ENCODE data around the gene GNAT1.
"Not testable (repeated sequence)": the region's sequence is repeated elsewhere in the genome, so short reads cannot be mapped to it uniquely, and the experiment has no call there.

Gene GNAT1

GRCh38 chr3:50224639-50225038, 33.2 kb downstream of the GNAT1 start:
- DNase-seq: no peak

GRCh38 chr3:50226888-50227389, 35.5 kb downstream of the GNAT1 start:
- DNase-seq: no peak

GRCh38 chr3:50227390-50228183, 36.2 kb downstream of the GNAT1 start:
- peak; percentile 66 for DNase-seq

- not testable (repeated sequence) for DNase-seq
Measured at GRCh38 chr3:50228184-50228763, 36.9 kb downstream of the GNAT1 start.

- DNase-seq: no peak
Measured at GRCh38 chr3:50229490-50229889, 38.1 kb downstream of the GNAT1 start.

- no peak for DNase-seq
Measured at GRCh38 chr3:50230104-50230793, 38.8 kb downstream of the GNAT1 start.

- no peak for DNase-seq
Measured at GRCh38 chr3:50230794-50231125, 39.4 kb downstream of the GNAT1 start.

GRCh38 chr3:50231581-50231980, 40.2 kb downstream of the GNAT1 start:
- DNase-seq: no peak

GRCh38 chr3:50232303-50232702, 40.9 kb downstream of the GNAT1 start:
- no peak for DNase-seq

- no peak for DNase-seq
Measured at GRCh38 chr3:50233176-50233575, 41.8 kb downstream of the GNAT1 start.

- peak; percentile 87 for DNase-seq
Measured at GRCh38 chr3:50235716-50236483, 44.5 kb downstream of the GNAT1 start, which contains the start of gene GNAI2. Gene GNAI2 (plus strand): TSS chr3:50236204. CDS start chr3:50236336, 132 bp downstream.

- no peak for DNase-seq
Measured at GRCh38 chr3:50236484-50237132, 45.2 kb downstream of the GNAT1 start.

- DNase-seq: no peak
Measured at GRCh38 chr3:50237133-50237651, 45.8 kb downstream of the GNAT1 start.

GRCh38 chr3:50237754-50238548, 46.5 kb downstream of the GNAT1 start:
- peak; percentile 3 for DNase-seq

- no peak for DNase-seq
Measured at GRCh38 chr3:50238549-50239026, 47.2 kb downstream of the GNAT1 start.

- no peak for DNase-seq
Measured at GRCh38 chr3:50239649-50240048, 48.2 kb downstream of the GNAT1 start.

GRCh38 chr3:50241163-50241562, 49.8 kb downstream of the GNAT1 start:
- peak; percentile 2 for DNase-seq

- DNase-seq: no peak
Measured at GRCh38 chr3:50241713-50242380, 50.4 kb downstream of the GNAT1 start.

GRCh38 chr3:50242381-50242770, 51.0 kb downstream of the GNAT1 start:
- DNase-seq: no peak

GRCh38 chr3:50242851-50243542, 51.6 kb downstream of the GNAT1 start:
- DNase-seq: no peak
